ENCODE data around the gene SP1.

DNA sequence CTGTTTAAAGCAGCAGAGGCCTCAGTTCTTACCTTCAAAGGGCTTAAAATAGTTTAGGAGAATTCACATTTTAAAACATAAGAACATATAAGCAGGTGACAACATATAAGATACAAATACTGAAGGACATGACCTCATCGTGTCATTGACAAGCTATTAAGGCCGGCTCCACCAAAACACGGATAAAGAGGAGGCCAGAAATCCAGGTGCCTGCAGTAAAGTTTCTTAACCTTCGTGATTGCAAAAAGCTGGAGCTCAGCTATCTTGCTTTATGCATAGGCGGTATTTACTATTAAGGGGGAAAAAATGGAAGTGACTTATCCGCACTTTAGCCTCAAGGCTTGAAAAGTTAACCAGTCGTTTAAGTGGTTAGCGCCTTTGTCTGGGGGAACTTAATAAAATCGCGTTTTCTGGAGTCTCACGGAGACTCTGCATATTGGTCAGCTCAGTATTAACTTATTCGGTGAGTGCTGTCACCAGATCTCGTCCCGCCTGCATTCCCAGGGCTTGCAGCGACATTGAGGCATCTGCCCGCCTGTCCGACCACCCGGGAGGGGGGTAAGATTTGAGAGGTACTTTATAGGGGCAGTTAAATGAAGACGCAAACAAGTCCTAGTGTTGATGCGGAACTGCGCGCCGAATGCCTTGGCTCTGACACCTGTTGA is 1.1 kb upstream of the SP1 start:
- TF ChIP-seq POLR2AphosphoS5 (IDR thresholded peaks at IDR 0.05): no peak
- TF ChIP-seq, protein P1, sequence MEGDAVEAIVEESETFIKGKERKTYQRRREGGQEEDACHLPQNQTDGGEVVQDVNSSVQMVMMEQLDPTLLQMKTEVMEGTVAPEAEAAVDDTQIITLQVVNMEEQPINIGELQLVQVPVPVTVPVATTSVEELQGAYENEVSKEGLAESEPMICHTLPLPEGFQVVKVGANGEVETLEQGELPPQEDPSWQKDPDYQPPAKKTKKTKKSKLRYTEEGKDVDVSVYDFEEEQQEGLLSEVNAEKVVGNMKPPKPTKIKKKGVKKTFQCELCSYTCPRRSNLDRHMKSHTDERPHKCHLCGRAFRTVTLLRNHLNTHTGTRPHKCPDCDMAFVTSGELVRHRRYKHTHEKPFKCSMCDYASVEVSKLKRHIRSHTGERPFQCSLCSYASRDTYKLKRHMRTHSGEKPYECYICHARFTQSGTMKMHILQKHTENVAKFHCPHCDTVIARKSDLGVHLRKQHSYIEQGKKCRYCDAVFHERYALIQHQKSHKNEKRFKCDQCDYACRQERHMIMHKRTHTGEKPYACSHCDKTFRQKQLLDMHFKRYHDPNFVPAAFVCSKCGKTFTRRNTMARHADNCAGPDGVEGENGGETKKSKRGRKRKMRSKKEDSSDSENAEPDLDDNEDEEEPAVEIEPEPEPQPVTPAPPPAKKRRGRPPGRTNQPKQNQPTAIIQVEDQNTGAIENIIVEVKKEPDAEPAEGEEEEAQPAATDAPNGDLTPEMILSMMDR (IDR thresholded peaks at IDR 0.05): no peak
- TF ChIP-seq POLR2A (IDR thresholded peaks at IDR 0.05): no peak
